ENCODE data around the gene FLOT1.

Gene FLOT1

GRCh38 chr6:30721198-30722024 is 21.1 kb downstream of the FLOT1 start (continued):
- TF ChIP-seq INSM2 (tag by site-specific recombination; IDR thresholded peaks at IDR 0.05), result no peak
- peak; percentile 94 for TF ChIP-seq PATZ1 (tag by site-specific recombination; IDR thresholded peaks at IDR 0.05)
- no peak for TF ChIP-seq ZNF175 (tag by site-specific recombination; IDR thresholded peaks at IDR 0.05)
- no peak; the same call in 1 of the 2 replicates for TF ChIP-seq ZNF639 (tag by site-specific recombination; IDR thresholded peaks at IDR 0.05)
- TF ChIP-seq ZNF777 (tag by site-specific recombination; IDR thresholded peaks at IDR 0.05; ENCODE audit: borderline replicate concordance), result no peak
- peak; percentile 28; the same call in 1 of the 2 replicates for TF ChIP-seq ZNF610 (tag by site-specific recombination; IDR thresholded peaks at IDR 0.05; ENCODE audit: borderline replicate concordance)
- TF ChIP-seq PBX3 (CRISPR knock-in tag; IDR thresholded peaks at IDR 0.05), result peak; percentile 78; the same call in 1 of the 2 replicates
- no peak for TF ChIP-seq ZNF211 (tag by site-specific recombination; IDR thresholded peaks at IDR 0.05; ENCODE audit: low read depth)
- TF ChIP-seq HOXA7 (CRISPR knock-in tag; IDR thresholded peaks at IDR 0.05; ENCODE audit: borderline replicate concordance), result no peak
- TF ChIP-seq ZBTB44 (tag by site-specific recombination; IDR thresholded peaks at IDR 0.05), result no peak
- TF ChIP-seq ZNF26 (tag by site-specific recombination; IDR thresholded peaks at IDR 0.05), result no peak
- TF ChIP-seq SETDB1 (IDR thresholded peaks at IDR 0.05; ENCODE audit: insufficient read length, low read length), result no peak
- no peak for TF ChIP-seq ZNF354C (tag by site-specific recombination; IDR thresholded peaks at IDR 0.05; ENCODE audit: borderline replicate concordance, low read depth)
- no peak for TF ChIP-seq ZSCAN23 (tag by site-specific recombination; IDR thresholded peaks at IDR 0.05)
- peak; percentile 18; the same call in 1 of the 2 replicates for TF ChIP-seq ZNF623 (tag by site-specific recombination; IDR thresholded peaks at IDR 0.05)
- no peak for TF ChIP-seq ATF2 (tag by site-specific recombination; IDR thresholded peaks at IDR 0.05; ENCODE audit: low read depth)
- no peak for TF ChIP-seq ZNF302 (tag by site-specific recombination; IDR thresholded peaks at IDR 0.05; ENCODE audit: low read depth)
- no peak for TF ChIP-seq ZNF558 (tag by site-specific recombination; IDR thresholded peaks at IDR 0.05)
- TF ChIP-seq FEZF1 (tag by site-specific recombination; IDR thresholded peaks at IDR 0.05), result peak; percentile 47; the same call in 1 of the 2 replicates
- TF ChIP-seq ZNF449 (tag by site-specific recombination; IDR thresholded peaks at IDR 0.05), result no peak
- TF ChIP-seq ZBTB20 (tag by site-specific recombination; IDR thresholded peaks at IDR 0.05), result no peak
- no peak for TF ChIP-seq GLI2 (tag by site-specific recombination; IDR thresholded peaks at IDR 0.05; ENCODE audit: borderline replicate concordance, low read depth)
- TF ChIP-seq RBAK (tag by site-specific recombination; IDR thresholded peaks at IDR 0.05), result no peak
- TF ChIP-seq ZNF221 (tag by site-specific recombination; IDR thresholded peaks at IDR 0.05; ENCODE audit: borderline replicate concordance), result no peak
- no peak for TF ChIP-seq ZNF184 (tag by site-specific recombination; IDR thresholded peaks at IDR 0.05)
- no peak for TF ChIP-seq GLI4 (tag by site-specific recombination; IDR thresholded peaks at IDR 0.05)
